ENCODE results near the gene MZT2A. TPM values are rescaled to one million over a fixed set of nuclear protein-coding genes. Genes with fewer than 3 reads are reported as not detected.
"Not testable (repeated sequence)": the region's sequence is repeated elsewhere in the genome, so short reads cannot be mapped to it uniquely, and the experiment has no call there.

The MZT2A gene
- polyA plus RNA-seq, 3 donors = 11.1 to 26.0 (median 13.6) TPM

- peaks cover 35% of the 10 kb centered on the region for H3K4me1 Mint-ChIP-seq
- H3K9me3 Mint-ChIP-seq; H3K4me3 ChIP-seq (replicated peaks in 1 of 3; ENCODE audit: low read depth in 2 of 3, low read length in 3 of 3); H4K20me1 ChIP-seq (ENCODE audit: insufficient read depth, low read length); H3K27ac ChIP-seq (ENCODE audit: low read depth in 1 of 2, low read length in 2 of 2); H3K27me3 ChIP-seq (ENCODE audit: control insufficient read depth in 2 of 2, insufficient read depth in 2 of 2, low read length in 2 of 2); H3K27me3 Mint-ChIP-seq (ENCODE audit: low read depth in 3 of 3); DNase-seq; intact Hi-C loops (cut with micrococcal nuclease); H3K9me3 ChIP-seq (replicated peaks in 1 of 2; ENCODE audit: control insufficient read depth in 1 of 2, insufficient read depth in 1 of 2, low read length in 2 of 2); H3K4me2 ChIP-seq (replicated peaks; ENCODE audit: extremely low read depth, low read length, poor library complexity, severe bottlenecking); H3K27ac Mint-ChIP-seq; H3K4me3 Mint-ChIP-seq; H3K9ac ChIP-seq (ENCODE audit: insufficient read depth, low read length, poor library complexity, severe bottlenecking); H2AFZ ChIP-seq (ENCODE audit: insufficient read depth, low read depth, low read length, poor library complexity, severe bottlenecking): not testable (repeated sequence)
- Histone ChIP-seq H3K36me3 (replicated peaks in 1 of 2; ENCODE audit: control insufficient read depth in 1 of 2, insufficient read depth in 2 of 2, low read length in 2 of 2) (peaks cover 8 to 25% of the 10 kb centered on the region in 2 donors), H3K79me2 (ENCODE audit: insufficient read depth, low read length) (peaks cover 67% of the 10 kb centered on the region), H3K4me1 (ENCODE audit: control insufficient read depth in 1 of 2, insufficient read depth in 2 of 2, low read length in 2 of 2) (peaks cover 21 to 26% of the 10 kb centered on the region in 2 donors)
- H3K36me3 Mint-ChIP-seq = peaks cover 25 to 28% of the 10 kb centered on the region in 2 donors
- no CpG with 5 or more reads among the region's 1 CpG for WGBS (ENCODE audit: insufficient coverage)
These were observed 3.3 kb upstream of the MZT2A start for GRCh38 chr2:131495506-131495905.

DNA sequence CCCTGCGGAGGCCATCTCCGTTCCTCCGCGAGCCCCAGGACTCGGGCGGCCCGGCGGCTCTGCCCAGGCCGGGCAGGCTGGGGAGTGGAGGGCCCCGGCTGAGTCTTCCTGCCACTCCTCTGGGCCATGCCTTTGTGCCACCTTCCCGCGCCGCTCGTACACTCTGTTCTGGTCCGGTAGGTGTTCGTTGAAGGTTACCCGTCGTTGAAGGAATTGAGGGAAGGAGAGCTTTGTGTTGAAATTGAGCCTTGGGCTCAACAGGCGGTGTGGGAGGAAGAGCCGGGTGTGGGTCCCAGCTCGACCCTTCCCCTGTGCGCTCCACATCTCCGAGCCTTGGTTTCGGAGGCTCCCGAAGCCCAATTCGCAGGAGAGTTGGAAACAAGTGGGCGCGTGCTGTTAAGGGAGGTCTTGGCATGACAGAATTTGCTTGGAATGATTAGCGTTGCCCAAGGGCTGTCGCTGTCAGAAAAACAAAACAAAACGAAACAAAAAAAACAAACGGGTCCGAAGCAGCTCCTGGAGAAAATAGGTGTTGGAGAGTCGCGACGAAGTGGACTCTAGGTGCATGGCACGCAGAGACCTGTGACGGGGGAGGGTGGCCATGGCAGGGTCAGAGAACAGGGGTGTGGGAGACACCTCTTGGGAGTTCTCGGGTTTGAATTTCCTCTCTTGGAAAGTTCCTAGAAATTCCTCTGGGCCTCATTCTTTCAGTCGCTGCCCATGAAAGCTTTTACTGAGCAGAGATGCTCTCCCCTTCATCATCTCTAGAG, 1.2 kb upstream of the MZT2A start:
- Mint-ChIP-seq H3K27ac (peak overlapping the region; percentile 89 to 95 (median 94)), H3K9me3 (peaks cover 0 to 2% (median 0%) of the 10 kb centered on the region in 7 donors), H3K27me3 (ENCODE audit: low read depth in 3 of 3) (peaks cover 0 to 3% (median 0%) of the 10 kb centered on the region in 3 donors), H3K4me1 (peaks cover 37% of the 10 kb centered on the region), H3K36me3 (peaks cover 9 to 10% of the 10 kb centered on the region in 2 donors), H3K4me3 (peak overlapping the region; percentile 94 to 98)
- Histone ChIP-seq H3K27me3 (ENCODE audit: control insufficient read depth in 2 of 2, insufficient read depth in 2 of 2, low read length in 2 of 2) (no peaks in the 10 kb centered on the region), H3K9ac (ENCODE audit: insufficient read depth, low read length, poor library complexity, severe bottlenecking) (peak overlapping the region; percentile 94), H3K4me2 (replicated peaks; ENCODE audit: extremely low read depth, low read length, poor library complexity, severe bottlenecking) (peak overlapping the region; percentile 90), H3K9me3 (replicated peaks in 1 of 2; ENCODE audit: control insufficient read depth in 1 of 2, insufficient read depth in 1 of 2, low read length in 2 of 2) (no peaks in the 10 kb centered on the region), H3K36me3 (replicated peaks in 1 of 2; ENCODE audit: control insufficient read depth in 1 of 2, insufficient read depth in 2 of 2, low read length in 2 of 2) (peaks cover 0 to 5% of the 10 kb centered on the region in 2 donors), H3K4me1 (ENCODE audit: control insufficient read depth in 1 of 2, insufficient read depth in 2 of 2, low read length in 2 of 2) (peaks cover 21 to 27% of the 10 kb centered on the region in 2 donors), H3K4me3 (replicated peaks in 1 of 3; ENCODE audit: low read depth in 2 of 3, low read length in 3 of 3) (peak overlapping the region; percentile 70 to 98 (median 96)), H4K20me1 (ENCODE audit: insufficient read depth, low read length) (no peaks in the 10 kb centered on the region), H3K27ac (ENCODE audit: low read depth in 1 of 2, low read length in 2 of 2) (peak overlapping the region; percentile 78 to 92), H3K79me2 (ENCODE audit: insufficient read depth, low read length) (peaks cover 74% of the 10 kb centered on the region), H2AFZ (ENCODE audit: insufficient read depth, low read depth, low read length, poor library complexity, severe bottlenecking) (peak overlapping the region; percentile 98)
- DNase-seq = peak in 1 of 3 donors; percentile 3
- WGBS (ENCODE audit: insufficient coverage) = 0% methylated on average over 36 of the region's 40 CpGs
- intact Hi-C loops (cut with micrococcal nuclease) = no loop called here
- no peak for TF ChIP-seq CTCF (IDR thresholded peaks at IDR 0.05)
